DND-41 (cell line): ENCODE measurements around the gene ZMYM1.

Source experiments
- EZH2 ChIP-seq: IDR thresholded peaks from 3 replicates; pipeline ENCODE4 v1.6.1; 2012; ENCODE audit warnings: borderline replicate concordance, low read depth, mild to moderate bottlenecking, moderate library complexity, low read length, inconsistent platforms; ENCODE audit not compliant: severe bottlenecking
- TF ChIP-seq, protein P1 (sequence below): IDR thresholded peaks from 2 replicates; pipeline ENCODE4 v1.5.1; 2012; ENCODE audit warnings: borderline replicate concordance, low read length, moderate library complexity, mild to moderate bottlenecking; ENCODE audit not compliant: poor library complexity, severe bottlenecking; ENCODE audit errors: extremely low read depth

DNA sequence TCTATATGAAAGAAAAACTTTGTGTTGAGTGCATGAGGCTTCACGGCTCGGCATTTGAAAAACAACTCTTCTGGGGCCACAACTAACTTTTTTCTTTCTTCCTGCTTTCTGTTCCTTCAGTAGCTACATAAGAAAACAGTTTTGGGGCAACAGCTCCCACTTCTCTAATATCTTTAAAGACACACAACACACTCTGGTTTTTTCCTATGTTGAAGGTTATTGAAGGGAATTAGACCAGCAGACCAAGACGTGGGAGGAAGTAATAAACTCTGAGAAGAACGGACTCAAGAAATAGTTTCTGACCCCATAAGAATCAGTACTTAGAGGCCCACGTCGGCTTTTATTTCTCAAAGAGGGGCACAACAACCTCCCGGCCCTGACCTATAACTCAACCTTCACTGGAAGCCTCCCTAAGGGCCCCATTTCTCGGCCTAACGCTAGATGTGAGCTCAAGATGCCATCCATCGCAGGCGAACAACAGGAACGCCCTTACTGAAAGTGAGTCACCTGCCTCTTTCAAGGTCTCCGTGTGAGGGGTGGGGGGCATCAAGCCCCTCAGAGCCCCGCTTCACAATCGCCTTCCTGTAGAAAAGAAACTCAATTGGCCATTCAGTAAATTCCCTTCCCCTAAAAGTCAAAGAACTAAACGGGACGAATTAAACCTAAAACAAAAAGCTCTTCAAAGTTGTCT, 48.3 kb upstream of the ZMYM1 start:
- TF ChIP-seq, protein P1, sequence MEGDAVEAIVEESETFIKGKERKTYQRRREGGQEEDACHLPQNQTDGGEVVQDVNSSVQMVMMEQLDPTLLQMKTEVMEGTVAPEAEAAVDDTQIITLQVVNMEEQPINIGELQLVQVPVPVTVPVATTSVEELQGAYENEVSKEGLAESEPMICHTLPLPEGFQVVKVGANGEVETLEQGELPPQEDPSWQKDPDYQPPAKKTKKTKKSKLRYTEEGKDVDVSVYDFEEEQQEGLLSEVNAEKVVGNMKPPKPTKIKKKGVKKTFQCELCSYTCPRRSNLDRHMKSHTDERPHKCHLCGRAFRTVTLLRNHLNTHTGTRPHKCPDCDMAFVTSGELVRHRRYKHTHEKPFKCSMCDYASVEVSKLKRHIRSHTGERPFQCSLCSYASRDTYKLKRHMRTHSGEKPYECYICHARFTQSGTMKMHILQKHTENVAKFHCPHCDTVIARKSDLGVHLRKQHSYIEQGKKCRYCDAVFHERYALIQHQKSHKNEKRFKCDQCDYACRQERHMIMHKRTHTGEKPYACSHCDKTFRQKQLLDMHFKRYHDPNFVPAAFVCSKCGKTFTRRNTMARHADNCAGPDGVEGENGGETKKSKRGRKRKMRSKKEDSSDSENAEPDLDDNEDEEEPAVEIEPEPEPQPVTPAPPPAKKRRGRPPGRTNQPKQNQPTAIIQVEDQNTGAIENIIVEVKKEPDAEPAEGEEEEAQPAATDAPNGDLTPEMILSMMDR, result no peak
- TF ChIP-seq EZH2, result no peak
